Parathyroid adenoma (tissue), 2 donors: ENCODE results near the gene KIAA0040.

Source experiments
- H2AFZ ChIP-seq: fragments of 300-600 bp; sonication (generic); one replicate; pipeline ENCODE4 v1.7.0; 2017; ENCODE audit warnings: antibody characterized with exemption, mild to moderate bottlenecking
- H3K27ac ChIP-seq: fragments of 300-600 bp; sonication (generic); one replicate; pipeline ENCODE4 v1.7.0; 2017
- H3K27me3 ChIP-seq: fragments of 300-600 bp; sonication (generic); one replicate; pipeline ENCODE4 v1.7.0; 2017; ENCODE audit warnings: low read length; ENCODE audit not compliant: control insufficient read depth, insufficient read depth
- H3K36me3 ChIP-seq: fragments of 300-600 bp; sonication (generic); one replicate; pipeline ENCODE4 v1.7.0; 2017; ENCODE audit warnings: low read length; ENCODE audit not compliant: control insufficient read depth, insufficient read depth
- H3K4me1 ChIP-seq: fragments of 300-600 bp; sonication (generic); one replicate; pipeline ENCODE4 v1.7.0; 2017; ENCODE audit warnings: control low read depth
- H3K4me2 ChIP-seq: fragments of 300-600 bp; sonication (generic); one replicate; pipeline ENCODE4 v1.7.0; 2017; ENCODE audit warnings: low read length
- H3K4me3 ChIP-seq: fragments of 300-600 bp; sonication (generic); one replicate; pipeline ENCODE4 v1.7.0; 2017; ENCODE audit warnings: low read depth, low read length
- H3K79me2 ChIP-seq: fragments of 300-600 bp; sonication (generic); one replicate; pipeline ENCODE4 v1.7.0; 2017; ENCODE audit warnings: control low read depth
- H3K9ac ChIP-seq: fragments of 300-600 bp; sonication (generic); one replicate; pipeline ENCODE4 v1.7.0; 2017; ENCODE audit warnings: mild to moderate bottlenecking
- H3K9me3 ChIP-seq: fragments of 300-600 bp; sonication (generic); one replicate; pipeline ENCODE4 v1.7.0; 2017; ENCODE audit warnings: low read length; ENCODE audit not compliant: control insufficient read depth
- CTCF ChIP-seq: fragments of 300-600 bp; sonication (generic); IDR thresholded peaks from one replicate; pipeline ENCODE4 v1.7.0; 2017; ENCODE audit warnings: antibody characterized with exemption, mild to moderate bottlenecking
- donor health status: primary hyperparathyroidism.

KIAA0040 gene

GRCh38 chr1:175128523-175128922 is 64.1 kb downstream of the KIAA0040 start:
- peaks cover 11% of the 10 kb centered on the region for H3K4me1 ChIP-seq

GRCh38 chr1:175127565-175127964 is 65.0 kb downstream of the KIAA0040 start:
- H3K36me3 ChIP-seq: no peaks in the 10 kb centered on the region
- H3K4me1 ChIP-seq: peaks cover 11% of the 10 kb centered on the region
- peak overlapping the region; percentile 17 for H2AFZ ChIP-seq
- no peak overlapping the region for H3K4me3 ChIP-seq
- H3K4me2 ChIP-seq: no peak overlapping the region
- TF ChIP-seq CTCF: no peak
- no peaks in the 10 kb centered on the region for H3K27me3 ChIP-seq
- H3K79me2 ChIP-seq: no peaks in the 10 kb centered on the region
- no peaks in the 10 kb centered on the region for H3K9me3 ChIP-seq
- no peak overlapping the region for H3K27ac ChIP-seq
- H3K9ac ChIP-seq: no peak overlapping the region

More at GRCh38 chr1:175128523-175128922, 64.1 kb downstream of the KIAA0040 start:
- no peaks in the 10 kb centered on the region for H3K9me3 ChIP-seq
- no peak overlapping the region for H3K9ac ChIP-seq
- no peaks in the 10 kb centered on the region for H3K36me3 ChIP-seq
- no peak overlapping the region for H2AFZ ChIP-seq
- H3K79me2 ChIP-seq: no peaks in the 10 kb centered on the region
- H3K4me3 ChIP-seq: no peak overlapping the region
- no peak overlapping the region for H3K4me2 ChIP-seq
- H3K27ac ChIP-seq: no peak overlapping the region
- no peaks in the 10 kb centered on the region for H3K27me3 ChIP-seq
- TF ChIP-seq CTCF: no peak

GRCh38 chr1:175126347-175126746 is 66.2 kb downstream of the KIAA0040 start:
- TF ChIP-seq CTCF: no peak
- Histone ChIP-seq H3K4me3 (no peak overlapping the region), H3K27ac (no peak overlapping the region), H3K4me2 (no peak overlapping the region), H3K36me3 (no peaks in the 10 kb centered on the region), H3K79me2 (no peaks in the 10 kb centered on the region), H3K4me1 (peaks cover 11% of the 10 kb centered on the region), H3K9ac (no peak overlapping the region), H3K27me3 (no peaks in the 10 kb centered on the region), H3K9me3 (no peaks in the 10 kb centered on the region), H2AFZ (no peak overlapping the region)

- Histone ChIP-seq H3K79me2 (no peaks in the 10 kb centered on the region), H3K4me1 (peaks cover 9% of the 10 kb centered on the region), H3K4me2 (no peak overlapping the region), H3K36me3 (no peaks in the 10 kb centered on the region), H3K27me3 (no peaks in the 10 kb centered on the region), H3K4me3 (no peak overlapping the region), H2AFZ (peak overlapping the region; percentile 58), H3K27ac (no peak overlapping the region), H3K9ac (no peak overlapping the region), H3K9me3 (no peaks in the 10 kb centered on the region)
- TF ChIP-seq CTCF: no peak
Measured at GRCh38 chr1:175124861-175125260, 67.7 kb downstream of the KIAA0040 start.

- Histone ChIP-seq H2AFZ (no peak overlapping the region), H3K36me3 (no peaks in the 10 kb centered on the region), H3K9me3 (no peaks in the 10 kb centered on the region), H3K4me2 (no peak overlapping the region), H3K79me2 (no peaks in the 10 kb centered on the region), H3K27me3 (no peaks in the 10 kb centered on the region), H3K27ac (no peak overlapping the region), H3K4me1 (peaks cover 4% of the 10 kb centered on the region), H3K4me3 (no peak overlapping the region), H3K9ac (no peak overlapping the region)
- TF ChIP-seq CTCF: no peak
Measured at GRCh38 chr1:175120511-175120910, 72.1 kb downstream of the KIAA0040 start.
